CD4-positive, alpha-beta T cell treated with Interleukin-10 for 1 hour (primary cell): ENCODE results near the gene GABRA5.
"Not testable (repeated sequence)": the region's sequence is repeated elsewhere in the genome, so short reads cannot be mapped to it uniquely, and the experiment has no call there.

Source experiments
- DNase-seq: peaks from one replicate; pipeline ENCODE4 v3.0.0-alpha.2; 2020

Gene GABRA5

DNA sequence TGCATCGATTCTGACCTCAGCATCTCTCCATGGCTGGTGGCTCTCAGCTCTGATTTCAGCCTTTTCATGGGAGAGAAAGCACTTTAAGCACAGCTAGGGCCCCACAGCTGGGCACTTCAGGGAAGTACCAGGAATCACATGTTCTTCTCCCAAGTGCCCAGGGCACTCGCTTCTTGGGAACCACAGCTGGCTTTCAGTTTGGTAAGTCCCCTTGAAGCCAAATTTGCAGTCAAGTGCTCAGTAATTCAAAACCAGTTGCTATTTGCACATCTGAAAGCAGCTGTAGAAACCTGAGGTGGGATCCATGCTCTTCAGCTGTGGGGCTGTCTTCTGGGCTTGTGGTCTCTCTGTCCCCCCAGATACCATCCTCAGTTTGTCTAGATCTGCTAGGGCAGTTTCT is 12.8 kb downstream of the GABRA5 start:
- DNase-seq = no peak

GRCh38 chr15:26882112-26882511 is 15.2 kb downstream of the GABRA5 start:
- no peak for DNase-seq

- DNase-seq = no peak
These were observed 15.9 kb downstream of the GABRA5 start for GRCh38 chr15:26882616-26883365.

DNA sequence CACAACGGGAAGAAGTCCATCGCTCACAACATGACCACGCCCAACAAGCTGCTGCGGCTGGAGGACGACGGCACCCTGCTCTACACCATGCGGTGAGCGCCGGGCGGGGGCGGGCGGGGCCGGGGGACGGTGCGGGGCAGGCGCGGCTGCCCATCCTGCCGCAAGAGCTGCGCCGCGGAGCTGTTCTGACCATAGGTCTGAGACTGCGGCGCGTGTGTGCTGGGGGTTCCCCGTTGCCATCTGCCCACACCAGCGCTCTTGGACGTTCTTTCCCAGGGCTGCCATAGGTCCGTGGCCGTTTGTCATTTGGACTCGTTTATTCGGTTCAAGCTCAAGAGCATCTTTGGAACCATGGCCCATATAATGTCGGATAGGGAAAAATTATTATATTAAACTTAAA is 16.6 kb downstream of the GABRA5 start:
- DNase-seq = no peak

DNA sequence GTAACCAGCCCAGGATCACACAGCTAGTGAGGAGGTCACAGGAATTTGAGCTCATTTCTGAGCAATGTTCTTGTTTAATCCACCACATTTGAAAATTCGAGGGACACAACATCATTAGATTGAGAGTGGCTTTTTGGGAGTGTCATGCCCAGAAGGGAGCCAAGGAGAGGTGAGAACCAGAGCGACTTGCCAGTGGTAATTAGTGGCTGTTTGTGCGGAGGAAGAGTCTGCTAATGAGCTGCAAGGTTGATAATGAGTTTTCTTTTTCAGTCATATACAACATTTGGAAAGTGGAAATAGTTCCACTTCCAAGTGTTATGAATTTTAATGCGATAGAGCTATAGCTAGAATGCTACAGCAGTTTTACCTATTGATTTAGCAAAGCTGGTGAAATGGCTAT is 19.7 kb downstream of the GABRA5 start:
- no peak for DNase-seq

- DNase-seq = no peak
These were observed 21.2 kb downstream of the GABRA5 start for GRCh38 chr15:26887926-26888666.

- DNase-seq = no peak
These were observed 21.9 kb downstream of the GABRA5 start for GRCh38 chr15:26888761-26889160.

- DNase-seq = peak; percentile 42
These were observed 22.5 kb downstream of the GABRA5 start for GRCh38 chr15:26889298-26889898.

GRCh38 chr15:26890451-26890850 is 23.6 kb downstream of the GABRA5 start:
- DNase-seq = no peak

DNA sequence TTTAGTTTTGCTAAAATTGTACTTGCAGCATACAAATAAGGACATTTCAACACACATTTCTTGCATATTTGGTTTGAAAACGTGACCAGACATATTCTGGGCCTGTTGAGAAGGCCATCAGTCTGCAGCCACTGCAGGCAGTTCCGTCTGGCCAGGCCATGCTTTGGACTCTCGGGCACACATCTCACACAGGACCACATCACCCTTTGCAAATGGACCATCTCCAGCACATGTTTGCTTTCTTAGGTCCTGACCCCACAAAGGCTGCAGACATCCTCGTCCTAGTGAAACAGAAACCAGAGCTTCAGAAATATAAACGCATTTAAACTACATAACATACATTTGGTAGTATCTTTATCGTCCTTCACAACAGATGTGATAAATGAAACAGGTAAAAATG is 24.1 kb downstream of the GABRA5 start:
- DNase-seq = no peak

- DNase-seq = no peak
These were observed 24.8 kb downstream of the GABRA5 start for GRCh38 chr15:26891448-26892181.

GRCh38 chr15:26892182-26892518 is 25.3 kb downstream of the GABRA5 start:
- no peak for DNase-seq

DNA sequence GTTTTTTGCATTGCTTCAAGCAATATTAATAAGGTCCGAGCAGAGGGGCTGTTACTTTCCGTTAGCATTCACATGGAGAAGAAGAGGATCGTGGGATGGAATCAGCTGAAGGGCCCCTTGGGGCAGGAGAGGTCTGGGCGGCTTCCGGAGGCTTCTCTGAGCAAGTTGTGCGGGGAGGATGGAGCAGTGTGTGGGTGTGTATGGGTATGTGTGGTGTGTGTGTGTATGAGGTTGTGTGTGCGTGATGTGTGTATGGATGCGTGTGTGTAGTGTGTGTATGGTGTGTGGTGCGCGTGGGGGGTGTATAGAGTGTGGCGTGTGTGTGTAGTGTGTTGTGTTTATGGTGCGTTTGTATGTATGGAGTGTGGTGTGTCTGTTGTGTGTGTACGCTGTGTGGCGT is 25.8 kb downstream of the GABRA5 start:
- no peak for DNase-seq

GRCh38 chr15:26893351-26894065 is 26.6 kb downstream of the GABRA5 start:
- DNase-seq = no peak

- no peak for DNase-seq
These were observed 27.3 kb downstream of the GABRA5 start for GRCh38 chr15:26894181-26894580.

DNA sequence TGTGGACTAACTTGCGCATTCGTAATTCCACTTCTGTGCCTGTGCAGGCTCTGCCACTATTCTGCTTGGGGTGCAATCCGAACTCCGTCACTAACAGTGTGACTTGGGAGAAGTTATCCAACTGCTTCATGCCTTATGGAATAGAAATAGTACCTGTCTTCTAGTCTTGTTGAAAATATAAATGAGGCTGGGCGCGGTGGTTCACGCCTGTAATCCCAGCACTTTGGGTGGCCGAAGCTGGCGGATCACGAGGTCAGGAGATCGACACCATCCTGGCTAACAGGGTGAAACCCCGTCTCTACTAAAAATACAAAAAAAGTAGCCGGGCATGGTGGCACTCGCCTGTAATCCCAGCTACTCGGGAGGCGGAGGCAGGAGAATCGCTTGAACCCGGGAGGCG is 28.5 kb downstream of the GABRA5 start:
- DNase-seq = not testable (repeated sequence)

GRCh38 chr15:26899658-26900057 is 32.8 kb downstream of the GABRA5 start:
- no peak for DNase-seq

DNA sequence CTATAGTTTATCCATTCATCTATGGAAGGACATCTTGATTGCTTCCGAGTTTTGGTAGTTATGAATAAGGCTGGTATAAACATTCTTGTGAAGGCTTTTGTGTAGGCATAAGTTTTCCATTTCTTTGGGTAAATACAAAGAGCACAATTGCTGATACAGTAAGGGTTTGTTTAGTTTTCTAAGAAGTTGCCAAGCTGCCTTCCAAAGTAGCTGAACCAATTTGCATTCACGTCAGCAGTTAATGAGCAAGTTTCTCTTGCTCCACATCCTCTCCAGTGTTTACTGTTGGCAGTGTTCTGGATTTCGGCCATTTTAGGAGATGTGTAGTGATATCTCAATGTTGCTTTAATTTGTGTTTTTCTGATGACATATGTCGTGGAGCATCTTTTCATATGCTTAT is 34.2 kb downstream of the GABRA5 start:
- no peak for DNase-seq

DNA sequence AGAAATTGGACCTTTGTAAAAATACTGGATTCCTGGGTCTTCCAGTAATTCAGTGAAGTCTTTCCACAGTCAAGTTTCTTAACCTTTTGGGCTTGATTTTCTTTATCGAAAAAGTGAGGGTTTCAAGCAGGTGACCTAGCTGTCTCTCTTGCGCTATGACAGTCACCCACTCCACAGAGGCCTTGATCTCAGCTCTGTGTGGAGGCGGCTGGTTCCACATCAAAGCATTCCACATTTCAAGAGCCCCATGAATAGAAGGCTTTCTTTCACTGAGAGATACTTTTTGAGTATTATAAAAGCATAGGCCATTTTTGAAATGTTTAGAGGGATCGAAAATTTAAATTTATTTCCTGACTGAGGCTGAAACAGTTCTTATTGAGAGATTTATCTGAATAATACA is 43.9 kb downstream of the GABRA5 start:
- no peak for DNase-seq

GRCh38 chr15:26921433-26921832 is 54.6 kb downstream of the GABRA5 start:
- DNase-seq = no peak

DNA sequence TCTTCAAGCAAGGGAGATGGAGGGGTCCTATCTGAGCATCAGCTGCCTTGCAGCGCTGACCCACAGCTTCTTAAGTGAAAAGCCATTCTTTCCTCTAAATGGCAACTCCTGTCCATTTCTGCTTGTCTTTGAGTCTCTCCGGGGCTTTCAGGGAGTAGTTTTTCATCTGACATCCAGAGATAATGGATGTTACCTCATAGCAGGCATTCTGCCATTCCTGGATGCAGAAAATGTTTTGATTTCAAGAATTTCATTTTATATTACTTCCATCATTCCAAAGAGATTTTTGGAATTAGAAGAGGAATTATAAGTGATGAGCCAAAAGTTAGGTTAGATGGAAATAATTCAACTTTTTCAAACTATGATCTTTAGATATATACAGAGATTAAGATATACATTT is 59.2 kb downstream of the GABRA5 start:
- no peak for DNase-seq

GRCh38 chr15:26928051-26928450 is 61.2 kb downstream of the GABRA5 start:
- DNase-seq = no peak

GRCh38 chr15:26929588-26929987 is 62.7 kb downstream of the GABRA5 start:
- DNase-seq = no peak
